Activated CD4-positive, alpha-beta T cell treated with anti-CD3 and anti-CD28 coated beads, Interleukin-2, amount 10 ng/mL, durations not matched to agents 7 days and 5 days (primary cell): ENCODE results near the gene HSPB1. TPM values are rescaled to one million over a fixed set of nuclear protein-coding genes. Genes with fewer than 3 reads are reported as not detected.

Experiments used
- CTCF ChIA-PET: fragments of 350-600 bp; sonication (Branson Sonifier 250); formaldehyde crosslinking; loops from one replicate; lab custom pipeline; 2021; ENCODE audit warnings: antibody characterized with exemption; lab: Charles Lee
- POLR2A ChIA-PET: fragments of 350-600 bp; sonication (Branson Sonifier 250); formaldehyde crosslinking; loops from one replicate; lab custom pipeline; 2021; ENCODE audit warnings: antibody characterized with exemption; lab: Charles Lee
- DNase-seq: peaks from one replicate; pipeline ENCODE4 v3.0.0-alpha.2; 2020
- H3K27ac Mint-ChIP-seq: one replicate; pipeline ENCODE4 v1.8.0; 2021; ENCODE audit warnings: mild to moderate bottlenecking, moderate library complexity, mixed read lengths
- H3K27me3 Mint-ChIP-seq: one replicate; pipeline ENCODE4 v1.8.0; 2021; ENCODE audit warnings: mixed read lengths
- H3K36me3 Mint-ChIP-seq: one replicate; pipeline ENCODE4 v1.8.0; 2021; ENCODE audit warnings: low read depth, mixed read lengths
- H3K4me1 Mint-ChIP-seq: one replicate; pipeline ENCODE4 v1.8.0; 2021; ENCODE audit warnings: mixed read lengths
- H3K4me3 Mint-ChIP-seq: one replicate; pipeline ENCODE4 v1.8.0; 2021; ENCODE audit warnings: mild to moderate bottlenecking, moderate library complexity, mixed read lengths
- H3K9me3 Mint-ChIP-seq: one replicate; pipeline ENCODE4 v1.8.0; 2021; ENCODE audit warnings: mixed read lengths
- total RNA-seq, 2 experiments: library from RNA; stranded (reverse); gene quantifications; one replicate each; pipeline ENCODE4 v1.2.3, GENCODE V29; 2021

HSPB1 gene
- total RNA-seq, 2 experiments from 2014 or later = 27.0 to 28.1 TPM

GRCh38 chr7:76346778-76347177, 44.3 kb downstream of the HSPB1 start:
- Mint-ChIP-seq H3K27ac (peak overlapping the region; percentile 81), H3K9me3 (no peaks in the 10 kb centered on the region), H3K36me3 (peaks cover 72% of the 10 kb centered on the region), H3K4me1 (peaks cover 64% of the 10 kb centered on the region), H3K4me3 (no peak overlapping the region), H3K27me3 (no peaks in the 10 kb centered on the region)
- CTCF ChIA-PET = no interaction called here
- no peak for DNase-seq
- POLR2A ChIA-PET = no interaction called here

- no peak overlapping the region for H3K4me3 Mint-ChIP-seq
- CTCF ChIA-PET = interaction anchor here (0.8 to 1.1 kb wide), 2 partner anchors 12 to 1774 kb away, joined by 3 to 4 read pairs; no protein-coding TSS in a partner anchor
Measured at GRCh38 chr7:76347710-76348109, 45.2 kb downstream of the HSPB1 start.

GRCh38 chr7:76349313-76349885, 46.9 kb downstream of the HSPB1 start:
- ChIA-PET POLR2A (no interaction called here), CTCF (interaction anchor here (2.8 kb wide), 1 partner anchor 10 kb away, joined by 10 read pairs; the partner anchor contains the start of gene YWHAG)
- peaks cover 56% of the 10 kb centered on the region for H3K4me1 Mint-ChIP-seq
- H3K36me3 Mint-ChIP-seq = peaks cover 57% of the 10 kb centered on the region
- no peak overlapping the region for H3K4me3 Mint-ChIP-seq
- DNase-seq = no peak
- no peaks in the 10 kb centered on the region for H3K9me3 Mint-ChIP-seq
- peak overlapping the region; percentile 60 for H3K27ac Mint-ChIP-seq
- H3K27me3 Mint-ChIP-seq = no peaks in the 10 kb centered on the region

More at GRCh38 chr7:76347710-76348109, 45.2 kb downstream of the HSPB1 start:
- Mint-ChIP-seq H3K9me3 (no peaks in the 10 kb centered on the region), H3K27ac (peak overlapping the region; percentile 61), H3K4me1 (peaks cover 63% of the 10 kb centered on the region), H3K27me3 (no peaks in the 10 kb centered on the region), H3K36me3 (peaks cover 67% of the 10 kb centered on the region)
- no peak for DNase-seq
- POLR2A ChIA-PET = no interaction called here

- DNase-seq = no peak
- H3K27ac Mint-ChIP-seq = no peak overlapping the region
- no peak overlapping the region for H3K4me3 Mint-ChIP-seq
- peaks cover 60% of the 10 kb centered on the region for H3K36me3 Mint-ChIP-seq
- no peaks in the 10 kb centered on the region for H3K9me3 Mint-ChIP-seq
- peaks cover 64% of the 10 kb centered on the region for H3K4me1 Mint-ChIP-seq
- H3K27me3 Mint-ChIP-seq = no peaks in the 10 kb centered on the region
- ChIA-PET CTCF (interaction anchor here (1.9 to 2.8 kb wide), 2 partner anchors 8 to 13 kb away, joined by 4 to 10 read pairs; partner anchors contain the start of gene YWHAG), POLR2A (interaction anchor here (0.6 kb wide), 1 partner anchor 31 kb away, joined by 7 read pairs; no protein-coding TSS in a partner anchor)
Measured at GRCh38 chr7:76351372-76351771, 48.9 kb downstream of the HSPB1 start.

GRCh38 chr7:76352193-76352592, 49.7 kb downstream of the HSPB1 start:
- H3K27ac Mint-ChIP-seq = no peak overlapping the region
- no peaks in the 10 kb centered on the region for H3K27me3 Mint-ChIP-seq
- peaks cover 63% of the 10 kb centered on the region for H3K4me1 Mint-ChIP-seq
- peaks cover 57% of the 10 kb centered on the region for H3K36me3 Mint-ChIP-seq
- ChIA-PET POLR2A (no interaction called here), CTCF (interaction anchor here (0.6 to 2.8 kb wide), 5 partner anchors 7 to 72 kb away, joined by 3 to 10 read pairs (median 3); partner anchors contain the start of genes YWHAG and ZP3)
- no peak overlapping the region for H3K4me3 Mint-ChIP-seq
- no peaks in the 10 kb centered on the region for H3K9me3 Mint-ChIP-seq
- no peak for DNase-seq

GRCh38 chr7:76353744-76354143, 51.3 kb downstream of the HSPB1 start:
- POLR2A ChIA-PET = no interaction called here

More at GRCh38 chr7:76353744-76354143, 51.3 kb downstream of the HSPB1 start:
- no peak for DNase-seq
- H3K27ac Mint-ChIP-seq = no peak overlapping the region
- peaks cover 60% of the 10 kb centered on the region for H3K4me1 Mint-ChIP-seq
- no peaks in the 10 kb centered on the region for H3K27me3 Mint-ChIP-seq
- CTCF ChIA-PET = interaction anchor here (0.5 to 1.3 kb wide), 3 partner anchors 18 to 231 kb away, joined by 3 to 5 read pairs (median 4); no protein-coding TSS in a partner anchor
- H3K4me3 Mint-ChIP-seq = no peak overlapping the region
- peaks cover 55% of the 10 kb centered on the region for H3K36me3 Mint-ChIP-seq
- H3K9me3 Mint-ChIP-seq = no peaks in the 10 kb centered on the region

Other genes with a start within 250 kb of the HSPB1 start
- gene SRRM3, start 100.8 kb upstream of the HSPB1 start, total RNA-seq = not detected
- 10 to 100 TPM; 68.0 to 75.1 TPM for gene YWHAG, start 56.3 kb downstream of the HSPB1 start, total RNA-seq
- gene SSC4D, start 107.0 kb downstream of the HSPB1 start, total RNA-seq = under 1 TPM; 0.32 to 0.60 TPM
- 1 to 10 TPM; 1.0 to 1.1 TPM for gene ZP3, start 122.3 kb downstream of the HSPB1 start, total RNA-seq
- gene DTX2, start 159.0 kb downstream of the HSPB1 start, total RNA-seq = 10 to 100 TPM; 31.5 to 35.8 TPM
- gene UPK3B, start 207.9 kb downstream of the HSPB1 start, total RNA-seq = 1 to 10 TPM; 1.3 to 1.5 TPM
- under 1 TPM; 0.30 to 0.58 TPM for gene SPDYE16, start 240.6 kb downstream of the HSPB1 start, total RNA-seq